ENCODE results near the gene TPSG1.
"Not testable (repeated sequence)": the region's sequence is repeated elsewhere in the genome, so short reads cannot be mapped to it uniquely, and the experiment has no call there.

The TPSG1 gene

GRCh38 chr16:1193825-1194581, 31.1 kb downstream of the TPSG1 start:
- DNase-seq = no peak

- DNase-seq = no peak
Measured at GRCh38 chr16:1193143-1193824, 31.8 kb downstream of the TPSG1 start.

GRCh38 chr16:1192384-1193073, 32.5 kb downstream of the TPSG1 start:
- DNase-seq = no peak

- not testable (repeated sequence) for DNase-seq
Measured at GRCh38 chr16:1190789-1191188, 34.3 kb downstream of the TPSG1 start.

GRCh38 chr16:1189455-1189854, 35.6 kb downstream of the TPSG1 start:
- no peak for DNase-seq

GRCh38 chr16:1188432-1189189, 36.5 kb downstream of the TPSG1 start:
- no peak for DNase-seq

GRCh38 chr16:1185460-1186207, 39.4 kb downstream of the TPSG1 start:
- DNase-seq = not testable (repeated sequence)

GRCh38 chr16:1184980-1185379, 40.1 kb downstream of the TPSG1 start:
- DNase-seq = no peak

GRCh38 chr16:1184156-1184868, 40.8 kb downstream of the TPSG1 start:
- no peak for DNase-seq

- no peak for DNase-seq
Measured at GRCh38 chr16:1182950-1183907, 41.8 kb downstream of the TPSG1 start.

GRCh38 chr16:1182316-1182671, 42.8 kb downstream of the TPSG1 start:
- DNase-seq = no peak

GRCh38 chr16:1181404-1182315, 43.4 kb downstream of the TPSG1 start:
- DNase-seq = no peak

- no peak for DNase-seq
Measured at GRCh38 chr16:1180549-1181403, 44.3 kb downstream of the TPSG1 start.

- no peak for DNase-seq
Measured at GRCh38 chr16:1178295-1178910, 46.7 kb downstream of the TPSG1 start.

- no peak for DNase-seq
Measured at GRCh38 chr16:1177750-1178149, 47.3 kb downstream of the TPSG1 start.

- no peak for DNase-seq
Measured at GRCh38 chr16:1177053-1177452, 48.0 kb downstream of the TPSG1 start.

- no peak for DNase-seq
Measured at GRCh38 chr16:1176280-1176897, 48.7 kb downstream of the TPSG1 start.
